GM10266 (cell line): ENCODE measurements around the gene STIM1.
"Not testable (repeated sequence)": the region's sequence is repeated elsewhere in the genome, so short reads cannot be mapped to it uniquely, and the experiment has no call there.

Source experiments
- DNase-seq: peaks from one replicate; pipeline ENCODE4 v3.0.0; 2012; ENCODE audit errors: extremely low spot score
- CTCF ChIP-seq: IDR thresholded peaks from 2 replicates; pipeline ENCODE4 v1.5.1; 2012; ENCODE audit warnings: mild to moderate bottlenecking, low read depth; ENCODE audit not compliant: control insufficient read depth, insufficient read depth; ENCODE audit errors: missing control alignments

Gene STIM1

GRCh38 chr11:3992964-3993363 lies 137.5 kb downstream of the STIM1 start:
- no peak for DNase-seq
- no peak for TF ChIP-seq CTCF

- no peak for TF ChIP-seq CTCF
- DNase-seq, result no peak
Measured at GRCh38 chr11:3994030-3994640, 138.7 kb downstream of the STIM1 start.

GRCh38 chr11:3995307-3995706 lies 139.8 kb downstream of the STIM1 start:
- no peak for DNase-seq
- TF ChIP-seq CTCF, result no peak

GRCh38 chr11:3995949-3996554 lies 140.6 kb downstream of the STIM1 start:
- TF ChIP-seq CTCF, result no peak
- DNase-seq, result no peak

DNA sequence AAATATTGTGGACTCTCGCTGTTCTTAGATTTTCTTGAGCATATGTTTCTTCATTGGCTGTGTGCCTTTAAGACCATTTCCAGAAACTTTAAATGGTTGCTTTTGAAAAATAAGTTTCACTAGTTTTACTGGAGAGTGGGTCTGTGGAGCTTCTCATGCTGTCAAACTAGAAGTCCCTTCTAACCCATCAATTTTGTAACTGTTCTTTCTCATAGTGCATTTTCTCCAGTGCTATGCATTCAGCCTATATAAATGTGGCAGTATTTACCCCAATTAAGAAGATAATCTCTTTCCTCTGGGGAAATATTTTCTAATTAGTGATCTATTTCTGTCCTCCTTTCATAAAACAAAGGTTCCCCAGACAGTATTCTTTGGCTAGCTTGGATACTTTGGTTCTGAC lies 141.2 kb downstream of the STIM1 start:
- no peak for DNase-seq
- no peak for TF ChIP-seq CTCF

GRCh38 chr11:4004753-4005152 lies 149.3 kb downstream of the STIM1 start:
- not testable (repeated sequence) for DNase-seq

DNA sequence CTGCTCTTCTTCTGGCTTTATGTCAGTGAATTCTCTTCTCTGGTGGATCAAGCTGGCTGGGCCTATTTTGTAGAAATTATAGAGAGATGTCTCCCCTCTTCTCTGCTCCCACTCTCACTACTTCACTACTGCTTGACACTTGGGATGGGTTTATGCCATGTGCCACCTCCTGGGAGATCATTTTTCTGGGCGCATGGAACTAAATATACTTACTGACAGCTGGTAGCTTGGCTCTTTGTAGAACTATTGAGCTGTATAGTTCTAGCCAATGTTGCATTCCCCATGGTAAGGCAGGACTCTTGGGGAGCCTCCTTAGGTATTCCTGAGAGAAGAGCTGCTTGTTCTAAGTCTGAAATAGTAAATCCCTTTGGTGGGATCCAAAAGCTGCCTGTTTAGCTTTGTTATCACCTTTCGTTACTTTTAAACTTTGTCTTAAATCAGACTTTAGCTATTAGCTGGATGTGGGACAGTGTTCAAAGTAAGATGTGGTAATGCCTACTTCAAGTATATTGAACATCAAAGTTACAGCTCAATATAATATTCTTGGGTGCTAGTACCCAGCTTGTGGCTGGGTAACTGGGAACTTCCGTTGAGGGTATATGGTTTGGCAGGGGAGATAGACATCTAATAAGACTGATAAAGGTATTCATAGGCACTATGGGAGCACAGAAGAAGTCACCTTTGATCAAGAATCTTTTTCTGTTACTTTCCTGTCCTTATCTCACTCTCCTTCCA lies 151.6 kb downstream of the STIM1 start:
- no peak for DNase-seq
- TF ChIP-seq CTCF, result no peak

GRCh38 chr11:4008116-4008515 lies 152.7 kb downstream of the STIM1 start:
- no peak for DNase-seq

DNA sequence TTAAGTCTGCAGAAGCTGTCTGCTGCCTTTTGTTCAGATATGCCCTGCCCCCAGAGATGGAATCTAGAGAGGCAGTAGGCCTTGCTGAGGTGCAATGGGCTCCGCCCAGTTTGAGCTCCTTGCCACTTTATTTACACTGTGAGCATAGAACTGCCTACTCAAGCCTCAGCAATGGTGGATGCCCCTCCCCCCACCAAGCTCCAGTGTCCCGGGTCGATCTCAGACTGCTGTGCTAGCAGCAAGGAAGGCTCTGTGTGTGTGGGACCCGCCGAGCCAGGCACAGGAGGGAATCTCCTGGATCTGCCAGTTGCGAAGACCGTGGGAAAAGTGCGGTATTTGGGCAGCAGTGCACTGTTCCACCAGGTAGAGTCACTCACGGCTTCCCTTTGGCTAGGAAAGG lies 161.1 kb downstream of the STIM1 start:
- not testable (repeated sequence) for DNase-seq

More at GRCh38 chr11:4008116-4008515, 152.7 kb downstream of the STIM1 start:
- TF ChIP-seq CTCF, result no peak
